ENCODE data around the gene DCLK2.

DCLK2 gene

DNA sequence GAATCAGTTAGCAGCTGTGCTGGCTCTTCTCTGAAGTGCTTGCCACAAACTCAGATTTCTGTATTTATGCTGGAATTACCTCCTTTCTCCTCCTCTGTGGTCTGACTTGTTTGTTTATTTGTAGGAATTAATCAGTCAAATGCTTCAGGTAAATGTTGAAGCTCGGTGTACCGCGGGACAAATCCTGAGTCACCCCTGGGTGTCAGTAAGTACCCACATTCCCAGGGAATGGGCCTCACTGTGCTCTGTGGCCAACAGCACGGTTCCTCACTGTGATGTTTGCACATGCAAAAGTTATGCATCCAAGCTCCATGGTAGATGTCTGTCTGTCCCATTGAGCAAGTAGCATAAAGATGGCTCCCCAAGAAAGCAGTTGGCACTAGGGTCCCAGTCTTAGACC, 169.9 kb downstream of the DCLK2 start:
- no peak for DNase-seq

DNA sequence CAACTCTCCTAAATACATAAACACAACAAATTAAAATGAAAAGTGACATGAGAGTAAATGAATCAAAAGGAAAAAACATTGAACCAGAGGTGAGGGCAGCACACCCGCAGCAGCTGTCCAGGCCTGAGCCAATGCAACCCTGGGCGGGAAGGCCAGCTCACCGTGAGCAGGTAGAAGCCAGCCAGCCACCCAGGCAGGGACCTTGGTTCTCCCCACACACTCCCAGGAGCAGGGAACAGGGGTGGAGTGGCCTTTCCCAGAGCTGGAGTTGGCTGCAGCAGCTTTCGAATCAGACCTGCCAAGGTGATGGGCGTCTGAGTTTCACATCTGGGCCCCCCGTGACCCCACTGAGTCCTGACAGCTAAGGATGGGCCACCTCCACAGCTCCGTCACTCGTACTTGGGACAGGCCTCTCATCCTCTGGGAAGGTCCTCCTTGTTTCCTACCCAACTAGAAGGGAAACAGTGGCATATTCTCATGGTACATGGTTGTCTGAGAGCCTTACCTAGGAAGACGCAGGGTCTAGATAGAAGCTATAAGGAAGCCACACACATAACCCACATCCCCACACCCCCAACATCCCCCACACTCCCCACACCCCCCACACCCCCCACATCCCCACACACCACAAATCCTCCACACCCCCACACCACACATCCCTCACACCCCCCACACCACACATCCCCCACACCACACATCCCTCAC, 172.2 kb downstream of the DCLK2 start:
- no peak for DNase-seq

DNA sequence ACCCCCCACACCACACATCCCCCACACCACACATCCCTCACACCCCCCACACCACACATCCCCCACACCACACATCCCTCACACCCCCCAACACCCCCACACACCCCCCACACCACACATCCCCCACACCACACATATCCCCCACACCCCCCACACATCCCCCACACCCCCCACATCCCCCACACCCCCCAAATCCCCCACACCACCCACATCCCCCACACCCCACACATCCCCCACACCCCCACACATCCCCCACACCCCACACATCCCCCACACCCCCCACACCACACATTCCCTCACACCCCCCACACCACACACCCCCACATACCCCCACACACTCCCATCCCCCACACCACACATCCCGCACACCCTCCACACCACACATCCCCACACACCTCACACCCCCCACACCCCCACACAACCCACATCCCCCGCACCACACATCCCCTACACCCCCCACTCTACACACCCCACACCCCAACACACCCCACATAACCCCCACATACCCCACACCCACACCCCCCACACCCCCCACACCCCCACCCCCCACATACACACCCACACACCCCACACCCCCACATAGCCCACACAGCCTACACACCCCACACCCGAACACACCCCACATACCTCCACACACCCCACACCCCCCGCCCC, 172.9 kb downstream of the DCLK2 start:
- DNase-seq: no peak

DNA sequence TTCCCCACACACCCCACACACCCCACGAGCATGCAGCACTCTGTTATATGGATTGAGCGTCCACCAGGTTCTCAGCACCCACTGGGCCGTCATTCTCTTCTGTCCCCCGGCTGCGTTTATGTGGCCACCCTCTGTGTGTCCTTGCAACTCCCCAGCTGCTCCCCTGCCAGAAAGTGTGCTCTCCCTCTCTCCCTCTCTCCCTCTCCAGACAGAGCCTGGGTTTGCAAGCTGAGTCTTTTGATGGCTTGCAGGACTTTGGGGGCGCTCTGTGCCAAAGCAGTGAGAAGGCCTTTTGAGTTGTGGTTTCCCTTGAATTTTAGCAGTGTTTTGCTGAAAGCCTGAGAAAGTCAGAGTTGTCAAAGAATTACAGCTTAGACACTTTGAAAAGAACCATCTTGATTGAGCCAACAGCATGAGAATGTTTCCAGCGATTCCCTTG, 173.5 kb downstream of the DCLK2 start:
- DNase-seq: no peak

DNA sequence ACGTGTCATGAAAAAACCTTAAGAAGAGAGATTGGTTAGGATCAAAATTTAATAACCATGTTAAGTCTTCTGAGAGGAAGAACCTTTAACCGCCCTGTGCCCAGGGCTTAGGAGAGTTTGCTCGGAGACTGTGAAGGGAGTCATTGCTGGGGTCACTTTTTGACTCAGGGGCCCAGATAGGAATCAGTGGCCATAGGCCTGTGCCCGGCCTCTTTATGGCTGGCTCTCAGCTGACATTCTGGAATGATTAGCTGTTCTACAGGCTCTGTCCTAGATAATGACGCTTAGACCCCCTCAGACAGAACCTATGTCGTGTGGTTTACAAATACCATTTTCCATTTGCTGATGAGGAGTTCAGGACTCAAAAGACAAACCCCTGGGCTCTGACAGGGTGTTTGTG, 174.1 kb downstream of the DCLK2 start:
- DNase-seq: no peak

DNA sequence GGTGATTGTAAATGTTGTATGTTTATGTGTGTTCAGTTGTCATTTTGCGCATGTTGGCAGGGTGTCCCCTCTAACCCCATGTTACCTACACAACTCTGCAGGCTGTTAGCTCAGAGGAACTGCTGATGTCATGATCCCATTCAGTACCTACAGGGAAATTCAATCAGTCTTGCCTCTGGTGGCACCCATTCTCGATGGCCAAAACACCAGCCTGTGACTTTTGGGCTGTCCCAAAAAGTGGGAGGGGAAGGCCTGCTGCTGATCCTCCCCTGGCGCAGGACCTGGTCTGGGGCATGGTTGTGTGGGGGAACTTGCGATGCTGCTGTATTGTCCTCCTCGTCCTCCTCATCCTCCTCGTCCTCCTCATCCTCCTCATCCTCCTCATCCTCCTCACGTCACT, 174.5 kb downstream of the DCLK2 start:
- no peak for DNase-seq

DNA sequence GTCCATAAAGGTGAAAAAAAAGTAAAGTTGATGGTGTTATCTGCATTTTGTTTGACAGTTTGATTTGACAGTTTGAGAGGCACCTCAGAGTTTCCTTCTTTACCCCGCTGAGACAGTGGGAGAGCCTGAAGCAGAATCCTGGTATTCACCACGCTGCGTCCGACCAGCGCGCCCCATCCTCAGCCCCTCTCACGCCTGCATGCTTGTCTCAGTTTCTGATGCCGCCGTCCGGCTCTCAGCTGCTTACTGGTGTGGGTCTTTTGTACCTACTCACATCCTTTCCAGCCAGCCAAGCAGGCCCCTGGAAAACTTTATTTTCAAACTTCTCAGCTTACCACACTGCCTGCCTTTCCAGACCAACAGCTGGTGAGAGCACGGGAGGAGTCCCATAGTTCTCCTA, 175.2 kb downstream of the DCLK2 start:
- DNase-seq: no peak

DNA sequence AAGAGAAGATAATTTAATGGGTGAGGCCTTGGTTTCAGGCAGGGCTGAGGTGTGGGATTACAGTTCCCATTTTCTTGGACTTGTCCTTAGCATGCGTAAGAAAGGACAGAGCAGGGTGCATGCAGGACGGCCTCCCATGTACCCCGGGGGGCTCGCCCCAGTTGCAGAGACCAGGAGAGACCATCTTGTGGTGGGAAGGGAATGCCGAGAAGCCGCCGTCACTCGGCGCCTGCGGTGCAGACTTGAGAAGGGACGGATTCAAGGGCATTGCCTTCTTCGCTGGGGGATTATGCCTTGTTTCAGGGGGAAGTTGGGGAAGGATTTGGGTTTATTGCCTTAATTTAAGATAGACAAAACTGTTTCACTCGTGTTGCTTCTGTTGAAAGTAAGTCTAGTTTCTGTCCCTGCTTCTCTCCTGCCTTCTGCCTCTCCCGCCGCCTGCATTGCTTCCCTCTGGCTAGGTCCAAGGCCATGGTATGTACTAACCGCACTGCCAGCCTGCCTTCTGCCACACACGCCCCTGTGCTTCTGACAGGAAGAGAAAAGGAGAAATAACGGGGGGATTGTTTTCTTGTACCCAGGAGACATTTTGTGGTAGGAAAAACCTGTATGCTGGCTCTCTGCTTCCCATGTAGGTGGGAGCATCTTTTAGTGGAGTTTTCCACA, 175.9 kb downstream of the DCLK2 start:
- no peak for DNase-seq

DNA sequence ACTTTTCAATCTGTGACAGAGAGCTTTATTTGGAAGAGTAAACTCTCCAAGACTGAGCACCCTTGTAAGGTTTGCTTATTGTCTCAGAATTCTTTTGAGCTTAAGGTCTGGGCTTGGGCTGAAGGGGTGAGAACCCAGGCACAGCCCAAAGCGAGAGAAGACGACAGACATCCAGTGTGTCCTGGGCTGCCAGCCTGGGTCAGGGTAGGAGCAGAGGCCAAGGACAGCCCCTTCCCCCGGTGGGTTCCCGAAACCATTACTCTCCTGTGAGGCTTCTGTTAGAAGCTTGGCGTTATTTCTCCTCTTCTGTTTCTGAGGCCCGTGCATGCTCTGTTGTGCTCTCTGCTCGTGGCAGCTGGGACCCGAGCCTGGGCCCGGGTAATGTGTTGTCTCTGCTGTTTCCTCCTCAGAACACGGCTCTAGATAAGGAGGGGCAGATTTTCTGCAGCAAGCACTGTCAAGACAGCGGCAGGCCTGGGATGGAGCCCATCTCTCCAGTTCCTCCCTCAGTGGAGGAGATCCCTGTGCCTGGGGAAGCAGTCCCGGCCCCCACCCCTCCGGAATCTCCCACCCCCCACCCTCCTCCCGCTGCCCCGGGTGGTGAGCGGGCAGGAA, 177.5 kb downstream of the DCLK2 start:
- no peak for DNase-seq

DNA sequence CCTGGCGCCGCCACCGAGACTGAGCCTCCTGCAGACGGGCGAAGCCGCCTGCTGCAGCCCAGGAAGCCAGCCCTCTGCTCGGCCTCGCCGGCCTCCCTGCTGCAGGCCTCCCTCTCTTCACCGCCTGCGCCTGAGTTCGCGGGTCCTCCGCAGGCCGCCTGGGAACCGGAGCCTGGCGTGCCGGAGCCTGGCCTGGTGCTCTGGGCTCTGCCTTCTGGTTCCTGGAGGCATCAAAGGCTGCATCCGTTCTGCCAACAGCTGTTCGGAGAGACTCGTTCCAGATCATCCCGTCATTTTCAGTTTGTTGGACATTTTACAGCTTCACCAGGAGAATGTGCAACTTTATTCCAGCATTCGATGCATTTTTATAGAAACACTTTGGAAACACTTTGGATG, 178.0 kb downstream of the DCLK2 start:
- DNase-seq: no peak

DNA sequence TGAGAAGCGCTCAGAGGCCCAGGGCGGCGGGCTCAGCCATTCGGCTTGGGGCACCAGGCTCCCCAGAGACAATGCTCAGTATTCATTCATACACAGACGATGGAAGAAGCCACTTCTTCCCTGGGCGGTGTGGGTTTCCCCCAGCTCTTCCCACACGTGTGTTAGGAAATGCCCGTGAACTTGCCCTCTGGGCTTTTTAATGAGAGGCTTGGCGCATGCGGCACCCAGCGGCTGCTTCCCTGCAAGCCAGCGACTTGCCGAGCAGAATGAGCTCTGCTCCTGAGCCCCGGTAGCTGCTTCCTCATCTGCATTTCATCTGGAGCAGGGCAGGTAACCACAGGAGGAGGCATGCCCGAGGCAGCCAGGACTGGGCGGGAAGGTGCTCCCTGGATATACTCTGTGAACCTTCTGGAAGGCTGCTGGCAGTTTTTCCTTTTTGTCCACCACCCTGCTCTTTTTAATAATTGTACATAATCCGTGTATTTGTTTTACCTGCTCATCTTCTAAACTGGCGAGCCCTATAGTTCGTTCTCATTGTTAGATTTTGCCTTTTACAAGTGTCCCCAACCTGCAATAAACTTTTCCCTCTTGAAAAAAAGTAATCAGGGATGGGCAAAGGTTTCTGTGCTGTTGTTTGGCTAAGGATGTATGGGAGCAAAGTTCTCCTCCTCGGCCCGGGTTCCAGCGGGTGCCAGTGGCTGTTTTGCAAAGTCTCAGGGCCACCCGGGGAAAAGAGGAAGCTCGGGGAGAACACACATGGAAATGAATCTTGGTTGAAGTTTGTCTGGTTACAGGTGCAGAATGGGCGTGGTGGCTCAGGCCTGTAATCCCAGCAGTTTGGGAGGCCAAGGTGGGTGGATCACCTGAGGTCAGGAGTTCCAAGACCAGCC, 178.8 kb downstream of the DCLK2 start:
- DNase-seq: no peak

DNA sequence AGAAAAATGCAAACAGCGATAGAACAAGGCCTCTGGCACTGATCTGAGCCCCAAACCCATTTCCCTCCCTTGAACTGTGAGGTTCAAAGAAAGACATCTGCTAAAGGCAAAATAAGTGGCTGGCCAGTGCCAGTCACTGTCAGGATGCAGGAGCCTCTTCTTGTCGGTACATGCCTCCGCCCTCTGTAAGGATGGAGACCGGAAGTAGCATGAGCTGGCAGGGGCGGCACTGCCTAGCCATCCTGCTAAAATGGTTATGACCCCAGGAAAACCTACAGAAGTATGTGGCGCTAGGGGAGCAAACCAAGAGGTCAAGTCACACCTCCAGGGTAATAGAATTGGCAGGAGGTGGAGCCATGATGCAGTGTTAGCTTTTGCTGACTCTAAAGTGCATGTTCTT, 180.3 kb downstream of the DCLK2 start:
- no peak for DNase-seq

DNA sequence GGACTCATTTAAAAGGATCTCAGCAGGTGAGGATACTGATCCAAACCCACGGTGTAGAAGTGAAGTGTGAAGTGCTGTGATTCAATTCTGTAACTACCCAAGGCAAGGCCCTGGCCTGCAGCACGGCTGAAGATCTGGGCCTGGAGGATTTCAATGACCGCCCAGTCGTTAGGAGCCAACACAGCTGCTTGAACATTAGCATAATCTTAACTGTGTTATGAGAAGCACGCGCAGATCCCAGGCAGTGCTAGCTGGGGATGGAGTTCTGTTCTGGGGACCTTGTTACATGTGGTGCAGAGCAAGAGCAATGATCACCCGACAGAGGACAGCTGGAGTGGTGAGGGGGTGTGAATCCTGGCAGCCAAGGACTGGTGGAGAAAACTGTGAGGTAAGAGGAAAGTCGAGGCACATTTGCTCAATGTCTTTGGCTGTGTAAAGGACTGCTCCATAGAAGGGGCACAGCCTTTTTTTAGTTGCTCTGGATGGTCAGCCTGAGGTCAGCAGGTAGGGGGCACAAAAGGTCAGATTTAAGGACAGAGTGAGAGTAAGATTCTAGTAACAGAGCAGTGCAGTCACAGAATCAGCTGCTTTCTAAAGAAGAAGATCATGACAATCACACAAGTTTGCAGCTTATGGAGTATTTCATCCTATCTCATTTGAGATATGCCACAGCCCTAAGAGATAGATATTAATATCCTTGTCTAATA, 181.8 kb downstream of the DCLK2 start:
- DNase-seq: no peak

DNA sequence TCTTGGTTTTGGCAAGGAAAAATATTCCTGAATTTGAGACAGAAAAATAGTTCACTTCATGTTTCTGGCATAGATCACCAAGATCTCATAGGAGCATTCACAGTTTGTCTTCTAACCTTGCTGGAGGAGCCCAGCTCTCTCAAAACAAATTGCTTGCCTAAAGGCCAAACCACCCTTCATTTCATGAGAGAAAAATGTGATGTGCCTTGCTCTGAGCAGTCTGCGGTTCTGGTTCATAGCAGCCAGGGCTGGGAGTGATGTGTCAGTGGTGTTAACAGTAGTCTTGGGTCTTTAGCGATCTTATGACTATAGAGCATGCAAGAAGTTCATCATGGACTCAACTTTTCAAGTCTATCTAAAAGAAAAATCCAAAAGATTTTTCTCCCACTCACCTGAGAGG, 183.3 kb downstream of the DCLK2 start:
- DNase-seq: no peak

DNA sequence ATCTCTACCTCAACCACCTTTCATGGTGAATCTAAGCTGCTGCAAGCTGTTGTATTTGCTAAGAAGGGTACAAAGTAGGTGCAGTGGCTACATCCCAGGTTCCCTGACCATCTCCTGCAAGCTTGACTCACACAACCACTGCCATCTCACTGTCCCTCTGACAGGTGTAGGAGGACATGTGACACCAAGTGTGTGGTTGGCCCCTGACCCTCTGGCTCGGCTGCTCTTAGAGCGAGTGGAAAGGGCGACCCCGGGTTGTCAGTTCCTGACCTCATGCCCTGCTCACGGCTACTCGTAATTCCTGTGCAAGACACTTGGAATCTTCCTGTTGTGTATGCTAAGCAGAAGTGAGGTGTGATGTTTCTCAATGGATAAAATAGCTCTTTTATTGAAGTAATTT, 184.4 kb downstream of the DCLK2 start:
- no peak for DNase-seq

DNA sequence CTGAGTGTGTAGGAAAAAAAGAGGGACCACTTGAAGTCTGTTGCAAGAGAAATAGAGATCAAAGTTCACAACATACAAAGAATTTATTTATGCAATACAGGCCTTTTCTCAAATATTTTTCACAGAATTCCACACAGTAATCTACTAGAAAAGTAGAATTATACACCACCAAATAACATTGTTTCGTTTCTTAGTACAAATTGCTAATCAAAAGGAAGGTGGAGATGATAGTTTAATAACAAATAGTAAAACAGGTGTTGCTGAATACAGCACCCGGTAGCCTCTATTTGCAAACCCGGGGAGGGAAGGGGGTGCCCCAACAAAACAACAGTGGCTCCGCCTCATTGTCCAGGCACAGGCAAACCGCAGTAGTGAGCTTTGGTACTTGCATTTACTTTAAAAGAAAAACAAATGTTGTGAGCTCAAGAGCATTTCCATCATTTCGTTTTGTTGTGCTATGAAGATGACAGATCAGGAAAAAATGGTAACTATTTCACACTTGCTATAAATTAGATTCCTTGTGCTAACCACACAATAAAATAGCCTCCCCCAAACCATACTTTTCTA, 186.4 kb downstream of the DCLK2 start:
- no peak for DNase-seq

DNA sequence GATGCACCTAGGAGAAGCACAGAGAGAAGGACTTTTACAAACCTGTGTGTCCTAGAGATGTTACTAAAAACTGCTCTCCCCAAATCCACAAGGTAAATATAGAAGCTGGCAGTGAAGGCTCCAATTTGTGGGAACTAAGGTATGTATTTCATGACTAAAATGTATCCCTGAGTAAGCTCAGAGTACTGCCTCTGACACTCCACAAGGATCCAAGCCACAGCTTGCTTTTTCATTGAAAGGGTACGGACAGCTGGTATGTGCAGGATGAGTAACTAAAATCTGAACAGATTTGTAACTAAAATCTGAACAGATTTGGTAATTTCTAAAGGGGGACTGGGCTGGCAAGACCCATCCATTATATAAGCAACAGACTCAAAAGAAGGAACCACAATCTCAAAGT, 187.6 kb downstream of the DCLK2 start:
- DNase-seq: no peak

DNA sequence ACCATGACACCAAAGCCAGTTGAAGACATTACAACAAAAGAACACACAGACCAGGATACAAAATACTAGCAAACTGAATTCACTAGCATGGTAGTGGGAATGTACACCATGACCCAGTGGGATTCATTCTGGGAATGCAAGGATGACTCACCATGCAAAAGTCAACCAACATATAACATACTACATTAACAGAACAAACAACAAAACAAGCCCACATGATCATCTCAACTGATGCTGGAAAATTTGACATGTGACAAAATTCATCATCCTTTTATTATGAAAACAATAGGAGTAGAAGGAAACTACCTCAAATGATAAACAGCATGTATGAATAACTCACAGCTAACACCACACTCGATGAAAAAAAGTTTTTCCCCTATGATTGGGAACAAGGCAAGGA, 190.2 kb downstream of the DCLK2 start:
- no peak for DNase-seq

DNA sequence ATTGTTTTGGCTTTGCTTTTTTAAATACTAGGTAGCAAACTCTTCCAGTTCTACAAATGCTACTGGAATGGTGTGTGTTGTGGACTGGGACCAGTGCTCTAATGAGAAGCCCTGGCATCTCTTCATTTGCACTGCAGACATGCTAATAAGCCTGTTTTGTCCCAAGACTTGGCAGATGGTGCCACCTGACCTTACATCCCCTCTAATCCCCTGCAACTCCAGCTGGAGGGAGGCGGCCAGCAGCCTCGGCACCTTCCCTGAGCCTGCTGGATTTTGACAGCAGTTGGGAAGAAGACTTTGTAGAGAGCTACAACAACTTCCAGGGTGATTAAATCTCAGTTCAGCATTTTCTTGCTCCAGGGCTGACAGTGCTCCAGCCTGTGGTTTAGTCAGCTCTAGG, 200.0 kb downstream of the DCLK2 start:
- DNase-seq: no peak

DNA sequence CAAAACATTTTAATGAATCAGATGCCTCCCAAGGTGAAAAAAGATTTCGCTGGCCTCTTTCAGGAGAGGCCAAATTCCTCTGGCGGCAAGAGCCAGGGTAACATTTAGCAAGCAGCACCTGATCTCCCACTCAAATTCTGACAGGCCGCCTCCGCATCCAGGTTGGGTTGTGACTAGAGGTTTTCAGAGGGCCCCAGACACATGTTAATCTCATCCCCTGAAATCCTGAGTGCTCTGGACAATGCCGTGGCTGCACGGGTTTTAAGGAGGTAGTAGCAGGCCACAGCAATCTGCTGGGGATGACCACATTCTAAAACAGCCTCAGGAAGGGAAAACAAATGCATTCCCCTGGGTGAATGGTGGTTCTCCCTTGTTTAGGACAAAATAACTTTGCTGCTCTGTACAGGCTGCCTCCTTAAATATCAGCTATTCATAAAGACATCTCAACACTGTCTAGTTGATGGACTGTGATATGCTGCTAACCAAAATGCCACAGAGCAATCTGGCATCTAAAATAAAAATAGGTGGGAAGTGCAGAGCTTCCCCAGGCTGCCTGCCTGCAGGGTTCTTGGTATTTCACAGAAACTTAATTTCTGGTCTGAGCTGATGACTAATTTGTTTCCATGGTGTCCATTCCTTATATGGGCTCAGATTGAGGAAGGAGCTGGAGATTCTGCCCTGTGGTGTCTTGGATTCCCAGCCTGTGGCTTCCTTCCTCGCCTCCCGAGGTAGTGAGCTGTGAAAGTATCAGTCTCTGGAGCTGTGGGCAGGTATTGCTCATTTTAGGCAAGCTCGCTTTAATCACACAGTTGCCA, 202.0 kb downstream of the DCLK2 start:
- no peak for DNase-seq

DNA sequence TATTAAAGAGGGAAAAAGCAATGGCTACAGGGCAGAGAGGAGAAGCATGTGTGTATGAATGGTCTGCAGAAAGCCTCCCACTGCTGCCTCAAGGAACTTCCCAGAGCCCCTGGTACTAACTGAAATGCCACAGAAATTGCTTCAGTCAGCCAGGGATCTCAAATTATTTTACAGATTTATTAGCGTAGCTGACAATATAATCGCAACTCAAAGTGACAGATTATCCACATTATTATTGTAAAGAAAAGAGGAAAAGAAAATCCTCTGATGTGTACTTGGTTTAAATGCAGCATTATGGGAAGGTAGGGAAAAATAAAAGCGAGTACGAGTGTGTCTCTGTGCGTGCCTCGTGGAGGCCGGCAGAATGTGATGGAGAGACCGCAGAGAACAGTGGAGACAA, 202.7 kb downstream of the DCLK2 start:
- no peak for DNase-seq
